ENCODE results near the gene GRAMD1A. TPM values are rescaled to one million over a fixed set of nuclear protein-coding genes. Genes with fewer than 3 reads are reported as not detected.
A peak's percentile ranks its signal among the peaks of the same experiment; 100 is the strongest.
"Not testable (repeated sequence)": the region's sequence is repeated elsewhere in the genome, so short reads cannot be mapped to it uniquely, and the experiment has no call there.

GRAMD1A gene
- total and polyA plus RNA-seq, 12 donors = 19.5 to 49.4 (median 31.8) TPM

- Histone ChIP-seq H3K4me3 (peak overlapping the region; percentile 74 to 100 (median 93)), H3K27ac (peak overlapping the region; percentile 38 to 94 (median 89)), H3K9me3 (peaks cover 7 to 61% (median 37%) of the 10 kb centered on the region in 11 donors), H3K4me1 (peaks cover 0 to 21% (median 17%) of the 10 kb centered on the region in 9 donors), H3K36me3 (peaks cover 16 to 42% (median 33%) of the 10 kb centered on the region in 9 donors), H3K27me3 (no peaks in the 10 kb centered on the region)
- 26 to 36% methylated on average over 14 of the region's 14 CpGs for WGBS, 2 donors
- DNase-seq (peak in 1 of 2 donors; percentile 22), ATAC-seq (peak; percentile 9 to 50 (median 29))
- intact Hi-C loops (cut with DNase I) = loop anchor here in 1 of 10 donors (5.0 kb wide), 2 partner anchors 36 to 126 kb away; partner anchors contain the start of gene ZNF30
- TF ChIP-seq CTCF (IDR thresholded peaks at IDR 0.05) = no peak
Measured at GRCh38 chr19:34962687-34963572, 37.2 kb upstream of the GRAMD1A start.

- DNase-seq (peak; percentile 64 to 76), ATAC-seq (peak; percentile 76 to 87 (median 84))
- peak in 1 of 9 donors; percentile 2 for TF ChIP-seq CTCF (IDR thresholded peaks at IDR 0.05)
- intact Hi-C loops (cut with DNase I) = loop anchor here in 1 of 10 donors (5.0 kb wide), 2 partner anchors 36 to 126 kb away; partner anchors contain the start of gene ZNF30
- Histone ChIP-seq H3K4me3 (peak within 1 kb of the TSS; percentile 74 to 100 (median 93)), H3K36me3 (peaks cover 9 to 34% (median 25%) of the 10 kb centered on the region in 9 donors), H3K4me1 (peaks cover 0 to 21% (median 17%) of the 10 kb centered on the region in 9 donors), H3K27me3 (no peaks in the 10 kb centered on the region), H3K9me3 (peaks cover 0 to 55% (median 28%) of the 10 kb centered on the region in 11 donors), H3K27ac (peak within 1 kb of the TSS; percentile 38 to 94 (median 89))
- 0 to 1% methylated on average over 75 to 78 of the region's 78 CpGs for WGBS, 2 donors
Measured at GRCh38 chr19:34963573-34964406, 36.3 kb upstream of the GRAMD1A start, which contains the start of gene ZNF792. Gene ZNF792 (minus strand): TSS chr19:34964229. CDS start chr19:34963662, 567 bp downstream.

- Histone ChIP-seq H3K27ac (peak overlapping the region in 2 of 10 donors; percentile 81 to 93), H3K9me3 (peaks cover 0 to 47% (median 20%) of the 10 kb centered on the region in 11 donors), H3K36me3 (peaks cover 5 to 26% (median 17%) of the 10 kb centered on the region in 9 donors), H3K4me1 (peaks cover 0 to 21% (median 17%) of the 10 kb centered on the region in 9 donors), H3K27me3 (no peaks in the 10 kb centered on the region), H3K4me3 (peak overlapping the region in 7 of 10 donors; percentile 74 to 100 (median 97))
- no peak for TF ChIP-seq CTCF (IDR thresholded peaks at IDR 0.05)
- 57 to 58% methylated on average over 6 of the region's 6 CpGs for WGBS, 2 donors
- no peak for DNase-seq
- intact Hi-C loops (cut with DNase I) = loop anchor here in 1 of 10 donors (5.0 kb wide), 2 partner anchors 37 to 127 kb away; partner anchors contain the start of gene ZNF30
- ATAC-seq = no peak
Measured at GRCh38 chr19:34964598-34964997, 35.5 kb upstream of the GRAMD1A start.

- H3K9me3 ChIP-seq = peaks cover 0 to 38% (median 11%) of the 10 kb centered on the region in 11 donors
- ATAC-seq; H3K4me3 ChIP-seq; DNase-seq; intact Hi-C loops (cut with DNase I); H3K27ac ChIP-seq; H3K27me3 ChIP-seq: not testable (repeated sequence)
- peaks cover 0 to 21% (median 17%) of the 10 kb centered on the region in 9 donors for H3K4me1 ChIP-seq
- peaks cover 0 to 17% (median 8%) of the 10 kb centered on the region in 9 donors for H3K36me3 ChIP-seq
- 82 to 91% methylated on average over 5 of the region's 5 CpGs for WGBS, 2 donors
Measured at GRCh38 chr19:34965505-34965904, 34.6 kb upstream of the GRAMD1A start.

Data from heart right ventricle (tissue), 16 donors.